Spinal cord (tissue), 10 donors: ENCODE data around the gene GPC1. TPM values are rescaled to one million over a fixed set of nuclear protein-coding genes. Genes with fewer than 3 reads are reported as not detected.

ENCODE experiments used
- DNase-seq, 6 donors: peaks; one replicate each; pipeline versions ENCODE4 v3.0.0 to v3.0.0-alpha.2; 2013 to 2015; ENCODE audit warnings: low spot score in 6 of 6, low read depth in 4 of 6
- H3K27ac ChIP-seq: one replicate; pipeline ENCODE4 v1.5.1; 2013; ENCODE audit warnings: low read depth, low read length, control low read depth
- H3K27me3 ChIP-seq: one replicate; pipeline ENCODE4 v1.6.1; 2013; ENCODE audit warnings: low read length; ENCODE audit not compliant: control insufficient read depth, insufficient read depth
- H3K36me3 ChIP-seq: one replicate; pipeline ENCODE4 v1.6.1; 2013; ENCODE audit warnings: low read length; ENCODE audit not compliant: control insufficient read depth, insufficient read depth
- H3K4me1 ChIP-seq: one replicate; pipeline ENCODE4 v1.6.1; 2013; ENCODE audit warnings: low read length; ENCODE audit not compliant: control insufficient read depth, insufficient read depth
- H3K4me3 ChIP-seq: one replicate; pipeline ENCODE4 v1.5.1; 2013; ENCODE audit warnings: low read depth, low read length, control low read depth
- H3K9me3 ChIP-seq: one replicate; pipeline ENCODE4 v1.6.1; 2013; ENCODE audit warnings: low read length; ENCODE audit not compliant: control insufficient read depth, insufficient read depth
- WGBS: methylation state at CpG from one replicate; pipeline ENCODE4 v1.1.5; 2013; ENCODE audit warnings: missing lambda C conversion rate; ENCODE audit not compliant: insufficient coverage; 5-methylcytosine and 5-hydroxymethylcytosine counted together
- polyA plus RNA-seq, 2 donors: library from polyadenylated mRNA; unstranded; fragments of 120-200 nt; gene quantifications; one replicate each; pipeline ENCODE4 v1.2.1, GENCODE V29; 2013; ENCODE audit not compliant: insufficient read length in 2 of 2
- total RNA-seq, 2 donors: library from RNA; depleted of rRNA in 1 of 2; stranded (reverse); fragments of 120-200 nt in 1 of 2; fragments of >200 nt in 1 of 2; gene quantifications; one replicate each; pipeline versions ENCODE4 v1.2.3 to v1.2.4, GENCODE V29; 2013 to 2014
- donor health status: healthy.

The GPC1 gene
- total and polyA plus RNA-seq, 4 donors: 27.2 to 216 (median 117) TPM

DNA sequence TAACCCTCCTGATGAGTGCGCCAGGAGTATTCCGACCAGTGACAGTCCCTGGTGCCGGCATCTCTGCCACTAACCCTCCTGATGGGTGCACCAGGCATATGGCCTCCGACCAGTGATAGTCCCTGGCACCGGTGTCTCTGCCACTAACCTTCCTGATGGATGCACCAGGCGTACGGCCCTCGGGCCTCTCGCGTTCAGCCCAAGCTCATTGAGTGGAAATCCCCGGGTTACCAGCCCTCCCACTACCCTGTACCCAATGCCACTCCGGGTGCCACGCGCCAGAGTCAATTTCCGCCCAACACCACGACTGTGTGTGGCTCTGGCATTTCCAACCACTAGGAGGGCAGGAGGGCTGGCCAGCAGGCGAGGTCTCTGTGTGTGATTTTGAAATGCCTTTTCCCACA lies 11.7 kb upstream of the GPC1 start:
- Histone ChIP-seq H3K4me3 (no peak overlapping the region), H3K27ac (no peak overlapping the region), H3K9me3 (peaks cover 2% of the 10 kb centered on the region), H3K4me1 (no peaks in the 10 kb centered on the region), H3K36me3 (no peaks in the 10 kb centered on the region), H3K27me3 (no peaks in the 10 kb centered on the region)
- WGBS: 89% methylated on average over 16 of the region's 17 CpGs
- no peak for DNase-seq

DNA sequence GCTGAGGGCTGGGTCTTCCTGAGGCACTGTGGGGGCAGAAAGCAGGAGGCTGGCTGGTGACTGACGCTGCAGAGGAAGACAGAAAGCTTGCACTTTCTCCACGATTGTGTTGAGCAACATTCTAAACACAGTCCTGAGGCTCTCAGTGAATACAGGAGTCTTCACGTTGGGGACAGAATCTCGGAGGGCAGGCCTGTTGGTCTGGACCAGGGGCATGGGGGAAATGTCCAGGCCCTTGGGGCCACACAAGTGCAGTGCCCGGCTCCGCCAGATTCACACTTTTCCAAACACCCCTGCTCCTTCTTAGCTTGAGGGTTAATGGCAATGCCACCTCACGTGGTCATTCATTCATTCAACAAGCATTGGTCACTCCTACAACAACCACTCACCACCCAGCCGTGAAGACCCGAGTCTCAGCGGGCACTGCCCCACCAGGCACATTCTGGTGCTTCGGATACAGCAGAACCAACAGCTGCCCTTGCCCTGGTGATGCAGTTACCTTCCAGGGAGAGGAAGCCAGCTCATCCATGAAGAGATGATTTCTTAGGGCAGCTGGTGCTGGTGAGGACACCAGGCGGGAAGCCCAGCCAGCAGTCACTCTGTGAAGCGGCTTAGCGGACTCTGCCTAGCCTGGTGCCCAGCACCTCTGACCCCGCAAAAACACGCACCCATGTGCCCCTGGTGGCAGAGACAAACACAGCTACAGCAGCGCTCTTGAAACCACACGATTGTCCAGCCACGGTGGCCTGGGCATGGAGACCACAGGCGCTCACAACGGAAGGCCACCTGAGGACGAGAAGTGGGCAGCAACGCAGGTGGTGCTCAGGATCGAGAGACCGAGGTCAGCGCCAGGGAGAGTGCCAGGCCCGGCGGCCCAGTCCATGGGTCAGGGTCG lies 10.9 kb upstream of the GPC1 start:
- no peak overlapping the region for H3K4me3 ChIP-seq
- H3K9me3 ChIP-seq: peaks cover 2% of the 10 kb centered on the region
- H3K27me3 ChIP-seq: no peaks in the 10 kb centered on the region
- no peaks in the 10 kb centered on the region for H3K36me3 ChIP-seq
- H3K4me1 ChIP-seq: no peaks in the 10 kb centered on the region
- no peak overlapping the region for H3K27ac ChIP-seq
- no peak for DNase-seq
- WGBS: 89% methylated on average over 29 of the region's 29 CpGs

DNA sequence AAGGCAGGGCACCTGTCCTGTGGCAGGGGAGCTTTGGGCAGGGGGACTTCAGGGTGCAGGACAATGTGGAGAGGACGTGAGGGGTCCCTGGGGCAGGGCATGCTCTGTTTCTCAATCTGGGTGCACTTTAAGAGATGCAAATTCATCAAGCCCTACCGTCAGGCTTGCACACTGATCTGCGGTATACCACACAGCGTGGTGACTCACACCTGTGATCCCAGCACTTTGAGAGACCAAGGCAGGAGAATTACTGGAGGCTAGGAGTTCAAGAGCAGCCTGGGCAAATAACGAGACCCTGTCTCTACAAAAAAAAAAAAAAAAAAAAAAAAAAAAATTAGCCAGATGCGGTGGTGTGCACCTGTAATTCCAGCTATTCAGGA lies 10.2 kb upstream of the GPC1 start:
- Histone ChIP-seq H3K36me3 (no peaks in the 10 kb centered on the region), H3K4me3 (no peak overlapping the region), H3K27me3 (no peaks in the 10 kb centered on the region), H3K27ac (no peak overlapping the region), H3K9me3 (peaks cover 2% of the 10 kb centered on the region), H3K4me1 (no peaks in the 10 kb centered on the region)
- no peak for DNase-seq
- 96% methylated on average over 4 of the region's 6 CpGs for WGBS

GRCh38 chr2:240425697-240426096 lies 9.8 kb upstream of the GPC1 start:
- Histone ChIP-seq H3K27me3 (no peaks in the 10 kb centered on the region), H3K4me3 (no peak overlapping the region), H3K36me3 (no peaks in the 10 kb centered on the region), H3K4me1 (no peaks in the 10 kb centered on the region), H3K27ac (no peak overlapping the region), H3K9me3 (peaks cover 2% of the 10 kb centered on the region)
- WGBS: 97% methylated on average over 3 of the region's 5 CpGs
- DNase-seq: no peak

DNA sequence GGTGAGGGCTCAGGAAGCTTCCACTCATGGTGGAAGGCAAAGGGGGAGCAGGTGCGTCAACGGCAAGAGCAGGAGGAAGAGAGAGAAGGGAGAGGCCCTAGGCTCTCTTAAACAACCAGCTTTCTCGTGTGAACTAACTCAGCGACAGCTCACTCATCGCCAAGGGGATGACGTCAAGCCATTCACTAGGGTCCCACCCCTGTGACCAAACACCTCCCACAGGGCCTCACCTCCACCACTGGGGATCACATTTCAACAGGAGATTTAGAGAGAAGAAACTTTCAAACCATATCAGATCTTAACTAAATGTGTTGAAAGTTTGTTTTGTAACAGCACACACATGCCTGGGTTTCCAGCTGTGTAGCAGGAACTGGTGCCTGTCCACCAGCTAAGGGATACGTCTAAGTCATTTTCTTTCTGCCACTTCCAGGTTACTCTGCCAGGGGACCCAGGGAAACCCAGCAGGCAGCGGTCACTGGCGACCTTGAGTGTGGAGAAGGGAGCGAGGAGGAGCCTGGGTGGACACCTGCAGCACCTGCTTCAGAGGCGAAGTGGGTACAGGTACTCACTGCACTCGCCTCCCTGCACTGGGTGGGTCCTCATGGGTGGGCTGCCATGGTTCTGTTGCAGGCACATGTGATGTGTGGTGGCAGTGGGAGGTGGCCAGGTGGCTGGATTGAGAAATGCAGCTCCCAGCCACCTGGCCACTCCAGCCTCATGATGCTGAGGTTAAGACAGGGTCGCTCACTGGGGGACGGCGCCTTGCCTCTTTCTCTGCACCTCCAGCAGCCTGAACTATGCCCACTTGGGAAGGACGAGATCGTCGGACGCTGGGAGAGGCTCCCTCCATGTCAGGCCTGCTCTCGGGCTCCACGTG lies 8.4 kb upstream of the GPC1 start:
- Histone ChIP-seq H3K9me3 (peaks cover 2% of the 10 kb centered on the region), H3K27ac (no peak overlapping the region), H3K27me3 (no peaks in the 10 kb centered on the region), H3K4me3 (no peak overlapping the region), H3K4me1 (no peaks in the 10 kb centered on the region), H3K36me3 (no peaks in the 10 kb centered on the region)
- whole genome bisulfite sequencing: 79% methylated on average over 15 of the region's 21 CpGs
- no peak for DNase-seq

- Histone ChIP-seq H3K9me3 (no peaks in the 10 kb centered on the region), H3K27ac (no peak overlapping the region), H3K36me3 (no peaks in the 10 kb centered on the region), H3K4me3 (no peak overlapping the region), H3K4me1 (no peaks in the 10 kb centered on the region), H3K27me3 (no peaks in the 10 kb centered on the region)
- 82% methylated on average over 4 of the region's 6 CpGs for WGBS
- DNase-seq: no peak
These were observed 7.7 kb upstream of the GPC1 start for GRCh38 chr2:240427729-240428128.

- no peak overlapping the region for H3K27ac ChIP-seq
- peaks cover under 1% of the 10 kb centered on the region for H3K36me3 ChIP-seq
- H3K4me1 ChIP-seq: no peaks in the 10 kb centered on the region
- H3K27me3 ChIP-seq: no peaks in the 10 kb centered on the region
- WGBS: 100% methylated on average over 1 of the region's 5 CpGs
- H3K4me3 ChIP-seq: no peak overlapping the region
- H3K9me3 ChIP-seq: no peaks in the 10 kb centered on the region
- DNase-seq: no peak
These were observed 7.2 kb upstream of the GPC1 start for GRCh38 chr2:240428245-240428644.

- Histone ChIP-seq H3K27me3 (no peaks in the 10 kb centered on the region), H3K4me3 (no peak overlapping the region)
- DNase-seq: no peak
These were observed 6.1 kb upstream of the GPC1 start for GRCh38 chr2:240429341-240429871.

DNA sequence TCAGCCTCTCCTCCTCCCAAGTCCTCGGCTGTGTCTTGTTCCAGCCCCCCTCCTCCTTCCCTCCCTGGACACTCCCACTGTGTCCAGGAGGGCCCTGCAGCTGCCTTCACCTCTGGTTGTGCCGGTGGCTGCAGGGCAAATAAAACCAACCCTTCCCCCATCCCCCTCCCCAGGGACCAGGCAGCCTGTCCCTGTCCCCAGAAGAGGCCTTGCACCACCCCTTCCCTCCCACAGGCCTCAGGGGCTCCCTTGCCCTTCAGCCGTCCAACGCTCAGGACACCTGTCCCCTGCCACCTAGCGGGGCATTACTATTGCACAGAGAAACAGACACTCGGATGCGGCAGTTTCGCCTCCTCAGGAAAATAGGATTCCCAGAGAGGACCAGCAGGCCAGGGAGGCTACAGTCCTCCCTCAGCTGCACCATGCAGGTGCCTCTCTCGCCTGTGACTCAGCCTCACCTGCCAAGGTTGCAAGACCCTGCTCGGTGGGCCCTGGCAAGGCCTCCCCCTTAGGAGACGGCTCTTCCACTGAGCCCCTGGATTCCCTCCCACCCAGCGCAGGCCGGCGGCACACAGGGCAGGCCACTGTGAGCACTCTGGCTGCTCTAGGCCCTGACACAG lies 5.5 kb upstream of the GPC1 start:
- Histone ChIP-seq H3K4me1 (peaks cover 11% of the 10 kb centered on the region), H3K4me3 (no peak overlapping the region), H3K27me3 (no peaks in the 10 kb centered on the region), H3K27ac (no peak overlapping the region), H3K9me3 (no peaks in the 10 kb centered on the region), H3K36me3 (peaks cover 2% of the 10 kb centered on the region)
- no peak for DNase-seq
- 75% methylated on average over 12 of the region's 14 CpGs for WGBS

More at GRCh38 chr2:240429341-240429871, 6.1 kb upstream of the GPC1 start:
- peaks cover 2% of the 10 kb centered on the region for H3K36me3 ChIP-seq
- no peak overlapping the region for H3K27ac ChIP-seq
- 80% methylated on average over 9 of the region's 10 CpGs for WGBS
- no peaks in the 10 kb centered on the region for H3K9me3 ChIP-seq
- peaks cover 6% of the 10 kb centered on the region for H3K4me1 ChIP-seq
